Activated T-cell treated with anti-CD3 and anti-CD28 coated beads, Interleukin-2, amount 50 U/mL, for 72 hours (primary cell): ENCODE data around the gene DOCK10. TPM values are rescaled to one million over a fixed set of nuclear protein-coding genes. Genes with fewer than 3 reads are reported as not detected.

Source experiments
- ATAC-seq, 2 donors: fragments of 150-1000 bp; cut with Tn5 transposase; replicated peaks in 1 of 2; 2 replicates each; pipeline ENCODE4 v1.10.0; 2021; ENCODE audit warnings: moderate library complexity in 2 of 2, mild to moderate bottlenecking in 1 of 2
- DNase-seq, 2 donors: peaks; one replicate each; pipeline ENCODE4 v3.0.0; 2021 to 2022; ENCODE audit warnings: mixed read lengths in 1 of 2
- H3K27ac Mint-ChIP-seq: one replicate; pipeline ENCODE4 v1.8.0; 2022; ENCODE audit warnings: mild to moderate bottlenecking, moderate library complexity, mixed read lengths
- H3K27me3 Mint-ChIP-seq: one replicate; pipeline ENCODE4 v1.8.0; 2022; ENCODE audit warnings: low read depth, mixed read lengths
- H3K36me3 Mint-ChIP-seq, 2 donors: one replicate each; pipeline ENCODE4 v1.8.0; 2022; ENCODE audit warnings: mixed read lengths in 2 of 2, mild to moderate bottlenecking in 1 of 2; ENCODE audit not compliant: insufficient read depth in 2 of 2
- H3K4me1 Mint-ChIP-seq: one replicate; pipeline ENCODE4 v1.8.0; 2022; ENCODE audit warnings: low read depth, mixed read lengths
- H3K4me3 Mint-ChIP-seq, 2 donors: one replicate each; pipeline ENCODE4 v1.8.0; 2022; ENCODE audit warnings: mild to moderate bottlenecking in 2 of 2, mixed read lengths in 2 of 2, moderate library complexity in 2 of 2
- H3K9me3 Mint-ChIP-seq, 2 donors: one replicate each; pipeline ENCODE4 v1.8.0; 2022; ENCODE audit warnings: mixed read lengths in 2 of 2
- total RNA-seq, 2 donors: library from RNA; stranded (reverse); gene quantifications; one replicate each; pipeline ENCODE4 v1.2.3, GENCODE V29; 2022

Gene DOCK10
- total RNA-seq, 2 donors from 2014 or later: 179 to 199 TPM

DNA sequence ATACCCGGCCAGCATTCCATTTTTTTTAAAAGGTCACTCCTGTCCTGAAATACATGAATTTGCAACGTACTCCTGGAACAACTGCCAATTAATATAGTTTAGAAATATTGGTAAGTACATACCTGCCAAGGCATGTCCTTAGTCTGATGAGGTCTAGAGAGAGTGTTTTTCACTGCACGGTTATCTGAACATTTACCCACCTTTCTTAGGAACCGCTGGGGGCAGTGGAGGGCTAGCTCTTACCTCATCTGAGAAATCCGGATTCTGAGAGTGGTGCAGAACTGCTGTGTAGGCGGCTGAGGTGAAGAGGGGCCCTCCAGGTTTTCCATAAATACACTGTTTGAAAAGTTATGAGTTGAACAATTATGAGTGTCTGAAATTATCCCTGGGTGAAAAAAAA lies 193.0 kb downstream of the DOCK10 start:
- ATAC-seq: peak; percentile 8 to 21

DNA sequence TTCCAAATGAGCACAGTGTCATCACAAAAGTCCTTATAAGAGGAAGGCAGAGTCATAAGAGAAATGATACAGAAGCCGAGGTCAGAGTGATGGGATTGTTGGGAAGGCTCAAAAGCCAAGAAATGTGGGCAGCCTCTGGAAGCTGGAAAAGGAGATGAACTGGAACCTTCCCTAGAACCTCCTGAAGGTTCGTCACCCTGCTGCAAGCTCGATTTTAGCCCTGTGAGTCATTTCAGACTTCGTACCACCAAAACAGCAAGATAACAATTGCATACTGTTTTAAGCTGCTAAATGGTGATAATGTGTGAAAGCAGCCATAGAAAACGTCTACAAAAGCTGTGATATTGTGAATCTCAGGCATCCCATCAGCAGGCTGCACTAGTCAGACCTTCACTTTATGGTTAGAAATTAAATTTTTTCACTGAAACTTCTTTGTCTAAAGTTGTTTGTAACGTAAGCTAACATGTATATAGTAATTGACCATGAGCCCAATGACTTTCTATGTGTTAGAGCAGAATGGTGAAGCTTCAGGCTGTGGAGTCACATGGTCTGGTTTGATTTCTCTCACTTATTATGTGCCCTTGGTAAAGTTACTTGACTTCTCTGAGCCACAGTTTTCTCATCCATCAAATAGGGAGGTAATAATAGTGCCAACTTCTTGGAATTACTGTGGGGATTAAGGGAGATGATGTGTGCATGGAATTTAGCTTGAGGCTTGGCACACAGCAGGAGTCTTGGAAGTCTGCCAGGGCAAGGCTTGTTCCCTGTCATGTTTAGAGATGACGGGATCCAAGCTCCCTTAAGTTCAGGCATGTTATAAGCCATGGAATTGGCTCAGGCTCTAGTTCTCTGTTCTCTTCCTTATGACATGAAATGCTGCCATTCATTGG lies 194.1 kb downstream of the DOCK10 start:
- no peak for ATAC-seq
- Mint-ChIP-seq H3K27me3 (no peaks in the 10 kb centered on the region), H3K4me1 (peaks cover 22% of the 10 kb centered on the region), H3K36me3 (peaks cover 25 to 59% of the 10 kb centered on the region in 2 donors), H3K27ac (peak overlapping the region; percentile 8), H3K4me3 (no peak overlapping the region), H3K9me3 (peaks cover 0 to under 1% of the 10 kb centered on the region in 2 donors)
- no peak for DNase-seq

More for the DNA sequence above, 193.0 kb downstream of the DOCK10 start:
- DNase-seq: no peak
- peaks cover 22% of the 10 kb centered on the region for H3K4me1 Mint-ChIP-seq
- no peak overlapping the region for H3K4me3 Mint-ChIP-seq
- no peaks in the 10 kb centered on the region for H3K9me3 Mint-ChIP-seq
- H3K36me3 Mint-ChIP-seq: peaks cover 21 to 56% of the 10 kb centered on the region in 2 donors
- H3K27me3 Mint-ChIP-seq: no peaks in the 10 kb centered on the region
- H3K27ac Mint-ChIP-seq: no peak overlapping the region

DNA sequence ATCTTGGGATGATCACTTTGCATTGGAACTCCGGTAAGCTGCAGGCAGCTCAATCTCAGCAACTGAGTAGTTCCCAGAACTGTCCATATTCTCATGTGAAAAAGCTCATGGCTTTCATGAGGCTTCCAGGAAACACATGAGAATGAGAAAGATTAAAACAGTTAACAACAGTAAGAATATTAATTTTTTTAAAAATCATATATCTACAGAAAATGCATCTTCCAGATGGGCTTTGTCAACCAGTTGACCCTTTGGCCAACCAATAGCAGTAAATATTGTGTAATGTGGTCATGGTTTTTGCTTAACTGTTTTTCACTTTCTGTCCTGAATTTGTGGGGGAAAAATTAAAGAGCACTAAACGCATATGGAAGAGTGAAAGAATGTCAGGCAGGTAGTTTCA lies 194.9 kb downstream of the DOCK10 start:
- Mint-ChIP-seq H3K36me3 (peaks cover 32 to 65% of the 10 kb centered on the region in 2 donors), H3K27ac (peak overlapping the region; percentile 8), H3K4me1 (peaks cover 22% of the 10 kb centered on the region), H3K9me3 (peaks cover 1% of the 10 kb centered on the region in 2 donors), H3K4me3 (no peak overlapping the region), H3K27me3 (no peaks in the 10 kb centered on the region)
- DNase-seq (no peak), ATAC-seq (no peak)

DNA sequence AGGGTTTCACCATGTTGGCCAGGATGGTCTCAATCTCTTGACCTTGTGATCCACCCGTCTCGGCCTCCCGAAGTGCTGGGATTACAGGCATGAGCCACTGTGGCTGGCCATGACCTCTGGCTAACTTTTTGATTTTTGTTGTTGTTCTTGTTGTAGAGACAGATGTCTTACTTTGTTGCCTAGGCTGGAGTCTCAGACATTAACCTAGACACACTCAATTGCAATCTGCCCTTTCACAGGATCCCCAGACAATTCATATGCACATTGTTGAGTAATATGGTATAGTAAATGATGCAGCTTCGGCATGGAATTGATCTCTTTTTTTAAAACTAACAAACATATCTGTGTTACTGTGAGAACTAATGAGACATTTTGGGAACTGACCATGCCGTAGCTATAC lies 195.6 kb downstream of the DOCK10 start:
- H3K36me3 Mint-ChIP-seq: peaks cover 34 to 67% of the 10 kb centered on the region in 2 donors
- DNase-seq (no peak), ATAC-seq (no peak)
- peaks cover 1% of the 10 kb centered on the region in 2 donors for H3K9me3 Mint-ChIP-seq
- no peaks in the 10 kb centered on the region for H3K27me3 Mint-ChIP-seq
- no peak overlapping the region for H3K4me3 Mint-ChIP-seq
- peak overlapping the region; percentile 70 for H3K27ac Mint-ChIP-seq
- peaks cover 19% of the 10 kb centered on the region for H3K4me1 Mint-ChIP-seq

DNA sequence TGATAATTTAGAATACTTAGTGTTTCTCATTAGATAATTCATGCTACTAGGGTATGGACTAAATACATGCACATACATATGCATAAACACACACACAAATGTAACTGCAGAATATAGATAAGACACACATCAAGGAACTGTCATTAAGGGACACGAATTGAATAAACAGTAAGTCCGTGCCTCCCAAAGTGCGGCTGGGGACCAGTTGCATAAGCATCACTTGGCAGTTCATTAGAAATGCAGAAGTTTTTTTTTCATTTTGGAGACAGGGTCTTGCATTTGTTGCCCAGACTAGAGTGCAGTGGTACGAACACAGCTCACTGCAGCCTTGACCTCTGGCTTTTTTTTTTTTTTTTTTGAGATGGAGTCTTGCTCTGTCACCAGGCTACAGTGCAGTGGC lies 196.1 kb downstream of the DOCK10 start:
- ATAC-seq: no peak
- no peaks in the 10 kb centered on the region for H3K27me3 Mint-ChIP-seq
- H3K4me1 Mint-ChIP-seq: peaks cover 14% of the 10 kb centered on the region
- H3K9me3 Mint-ChIP-seq: peaks cover 1% of the 10 kb centered on the region in 2 donors
- H3K36me3 Mint-ChIP-seq: peaks cover 35 to 67% of the 10 kb centered on the region in 2 donors
- DNase-seq: no peak
- H3K27ac Mint-ChIP-seq: no peak overlapping the region
- H3K4me3 Mint-ChIP-seq: no peak overlapping the region

DNA sequence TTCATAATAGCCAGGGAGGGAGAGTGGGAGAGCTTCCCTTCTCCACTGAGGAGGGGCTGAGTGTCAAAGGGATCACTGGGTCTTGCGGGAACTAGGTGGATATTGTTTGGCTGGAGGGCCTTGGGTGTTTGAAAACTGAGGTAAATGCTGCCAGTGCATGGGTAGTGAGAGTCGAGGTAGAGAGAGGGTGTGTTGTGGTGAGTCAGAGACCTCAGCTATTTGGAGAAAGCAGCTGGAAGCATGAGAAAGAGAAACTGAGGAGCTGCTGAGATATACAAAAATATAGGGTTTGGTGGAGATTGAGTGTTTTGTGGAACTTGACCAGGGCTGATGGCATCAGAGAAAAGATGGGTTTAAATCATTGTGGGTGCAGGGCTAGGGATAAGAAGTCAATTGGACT lies 199.1 kb downstream of the DOCK10 start:
- no peak overlapping the region for H3K4me3 Mint-ChIP-seq
- H3K36me3 Mint-ChIP-seq: peaks cover 40 to 67% of the 10 kb centered on the region in 2 donors
- ATAC-seq: peak; percentile 5 to 21
- peaks cover 1 to 5% of the 10 kb centered on the region in 2 donors for H3K9me3 Mint-ChIP-seq
- DNase-seq: no peak
- peak overlapping the region; percentile 26 for H3K27ac Mint-ChIP-seq
- no peaks in the 10 kb centered on the region for H3K4me1 Mint-ChIP-seq
- H3K27me3 Mint-ChIP-seq: no peaks in the 10 kb centered on the region

DNA sequence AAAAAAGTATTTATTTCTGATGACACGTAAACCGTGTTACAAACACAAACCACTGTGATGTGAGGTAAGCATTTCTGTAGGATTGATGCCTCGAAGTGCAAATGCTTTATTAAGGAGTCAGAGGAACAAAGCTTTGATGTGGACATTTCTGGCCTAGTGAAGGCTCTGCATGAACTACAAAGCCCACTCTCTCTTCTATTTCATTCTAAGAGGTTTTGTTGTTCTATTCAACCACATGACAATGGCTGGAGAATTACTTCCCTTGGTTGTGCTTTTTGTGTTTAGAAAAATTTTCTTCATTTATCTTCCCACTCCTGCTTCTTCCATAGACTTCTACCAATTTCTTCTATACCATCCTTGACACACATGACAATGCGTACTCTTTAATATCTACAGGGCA lies 200.4 kb downstream of the DOCK10 start:
- H3K9me3 Mint-ChIP-seq: peaks cover 1 to 5% of the 10 kb centered on the region in 2 donors

DNA sequence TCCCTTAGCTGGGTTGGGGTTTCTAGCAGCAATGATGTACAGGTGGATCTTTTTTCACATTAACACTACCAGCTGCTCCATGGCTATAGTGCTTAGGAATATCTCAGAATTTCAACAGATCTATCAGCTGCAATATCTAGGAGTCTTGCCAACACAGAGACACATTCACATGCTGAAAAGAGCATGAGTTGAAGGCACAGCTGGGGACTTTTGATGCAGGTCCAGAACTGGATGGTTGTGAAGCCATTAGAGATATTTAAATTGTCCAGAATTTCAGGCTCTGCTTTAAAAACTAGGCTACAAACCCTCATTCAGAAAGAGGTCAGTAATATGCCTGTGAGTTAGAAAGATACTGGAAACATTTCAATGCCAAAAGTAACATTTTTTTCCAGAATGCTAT lies 203.9 kb downstream of the DOCK10 start:
- Mint-ChIP-seq H3K4me1 (no peaks in the 10 kb centered on the region), H3K4me3 (no peak overlapping the region), H3K27me3 (no peaks in the 10 kb centered on the region), H3K36me3 (peaks cover 33 to 68% of the 10 kb centered on the region in 2 donors), H3K9me3 (peaks cover 1 to 5% of the 10 kb centered on the region in 2 donors), H3K27ac (no peak overlapping the region)
- DNase-seq (no peak), ATAC-seq (no peak)

More for the DNA sequence above, 200.4 kb downstream of the DOCK10 start:
- H3K27me3 Mint-ChIP-seq: no peaks in the 10 kb centered on the region
- no peaks in the 10 kb centered on the region for H3K4me1 Mint-ChIP-seq
- ATAC-seq (no peak), DNase-seq (no peak)
- no peak overlapping the region for H3K4me3 Mint-ChIP-seq
- H3K27ac Mint-ChIP-seq: peak overlapping the region; percentile 85
- peaks cover 34 to 66% of the 10 kb centered on the region in 2 donors for H3K36me3 Mint-ChIP-seq

DNA sequence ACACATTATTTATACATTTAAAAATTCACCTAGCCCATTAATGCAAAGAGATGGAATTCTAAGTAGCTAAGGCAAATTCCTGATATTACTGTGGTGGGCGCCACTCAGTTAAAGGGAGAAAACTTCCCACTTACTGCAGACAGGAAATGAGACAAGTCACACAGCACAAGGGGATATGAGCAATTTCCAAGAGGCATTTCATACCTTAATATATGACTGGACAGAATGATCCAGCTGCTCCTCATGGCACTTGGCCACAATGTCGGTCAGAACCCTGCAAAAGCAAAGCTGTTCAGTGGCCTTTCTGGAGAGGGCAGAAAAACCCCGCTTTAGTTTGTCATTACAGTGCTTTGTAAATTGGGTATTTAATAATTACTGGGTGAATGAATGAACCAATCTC lies 204.7 kb downstream of the DOCK10 start:
- ATAC-seq (peak; percentile 31 to 43), DNase-seq (no peak)
- Mint-ChIP-seq H3K9me3 (peaks cover 0 to 3% of the 10 kb centered on the region in 2 donors), H3K27ac (peak overlapping the region; percentile 7), H3K27me3 (no peaks in the 10 kb centered on the region), H3K4me3 (no peak overlapping the region), H3K36me3 (peaks cover 32 to 67% of the 10 kb centered on the region in 2 donors), H3K4me1 (no peaks in the 10 kb centered on the region)

DNA sequence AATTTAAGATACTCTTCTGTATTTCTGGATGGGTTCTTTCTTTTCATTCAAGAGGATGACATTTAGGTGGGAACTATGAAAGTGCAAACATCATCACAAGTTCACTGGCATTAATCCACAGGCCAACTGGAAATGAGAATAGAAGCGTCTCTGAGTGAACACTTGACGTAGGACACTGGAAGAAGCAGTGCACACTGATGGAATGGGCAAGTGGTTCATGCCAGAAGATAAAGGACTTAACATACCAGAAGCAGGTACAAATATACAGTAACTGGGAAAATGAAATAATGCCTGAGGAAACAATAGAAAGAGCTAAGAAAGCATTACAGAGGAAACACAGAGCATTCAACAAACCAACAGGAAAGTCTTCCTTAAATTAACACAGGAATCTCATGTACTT lies 205.2 kb downstream of the DOCK10 start:
- DNase-seq (no peak), ATAC-seq (no peak)
- peaks cover 0 to 3% of the 10 kb centered on the region in 2 donors for H3K9me3 Mint-ChIP-seq
- no peaks in the 10 kb centered on the region for H3K27me3 Mint-ChIP-seq
- no peak overlapping the region for H3K4me3 Mint-ChIP-seq
- H3K36me3 Mint-ChIP-seq: peaks cover 29 to 65% of the 10 kb centered on the region in 2 donors
- H3K4me1 Mint-ChIP-seq: no peaks in the 10 kb centered on the region
- H3K27ac Mint-ChIP-seq: peak overlapping the region; percentile 68

DNA sequence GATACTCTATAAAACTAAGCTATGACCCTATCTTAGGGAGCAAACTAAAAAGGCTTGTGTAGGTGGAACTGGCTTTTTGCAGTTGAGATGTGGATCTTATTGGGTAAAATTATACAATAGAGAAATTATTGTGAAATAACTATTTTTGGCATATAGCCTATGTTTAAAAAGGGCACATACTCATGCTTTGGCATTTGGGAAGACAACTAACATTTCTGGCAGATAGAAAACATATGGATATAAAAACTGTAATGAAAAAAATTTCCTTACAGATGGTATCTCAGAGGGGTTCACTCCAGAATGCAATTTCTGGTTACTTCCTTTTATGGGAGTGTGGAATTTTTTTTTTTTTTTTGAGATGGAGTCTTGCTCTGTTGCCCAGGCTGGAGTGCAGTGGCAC lies 206.0 kb downstream of the DOCK10 start:
- no peak overlapping the region for H3K4me3 Mint-ChIP-seq
- DNase-seq (no peak), ATAC-seq (no peak)
- H3K4me1 Mint-ChIP-seq: no peaks in the 10 kb centered on the region
- peaks cover 0 to 3% of the 10 kb centered on the region in 2 donors for H3K9me3 Mint-ChIP-seq
- no peaks in the 10 kb centered on the region for H3K27me3 Mint-ChIP-seq
- H3K36me3 Mint-ChIP-seq: peaks cover 25 to 63% of the 10 kb centered on the region in 2 donors
- no peak overlapping the region for H3K27ac Mint-ChIP-seq

DNA sequence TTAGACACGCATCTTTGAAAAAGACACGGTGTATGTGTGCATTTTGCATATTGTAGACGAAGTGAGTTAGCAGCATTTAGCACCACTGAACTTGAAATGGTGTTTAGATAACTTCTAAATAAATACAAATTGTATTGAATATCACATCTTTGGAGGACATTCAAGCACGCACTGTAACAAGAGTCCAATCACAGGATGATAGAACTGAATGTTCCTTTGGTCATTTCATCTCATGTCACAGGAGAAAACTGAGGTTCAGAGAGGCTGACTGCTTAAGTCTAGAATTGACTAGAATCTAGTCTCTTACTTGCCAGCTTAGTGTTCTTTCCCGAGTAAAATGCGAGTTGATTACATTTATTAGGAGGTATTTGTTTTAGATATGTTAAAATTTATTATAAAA lies 206.9 kb downstream of the DOCK10 start:
- H3K4me1 Mint-ChIP-seq: no peaks in the 10 kb centered on the region
- ATAC-seq (no peak), DNase-seq (no peak)
- no peaks in the 10 kb centered on the region for H3K27me3 Mint-ChIP-seq
- H3K4me3 Mint-ChIP-seq: no peak overlapping the region
- peaks cover 19 to 58% of the 10 kb centered on the region in 2 donors for H3K36me3 Mint-ChIP-seq
- no peak overlapping the region for H3K27ac Mint-ChIP-seq
- no peaks in the 10 kb centered on the region for H3K9me3 Mint-ChIP-seq

DNA sequence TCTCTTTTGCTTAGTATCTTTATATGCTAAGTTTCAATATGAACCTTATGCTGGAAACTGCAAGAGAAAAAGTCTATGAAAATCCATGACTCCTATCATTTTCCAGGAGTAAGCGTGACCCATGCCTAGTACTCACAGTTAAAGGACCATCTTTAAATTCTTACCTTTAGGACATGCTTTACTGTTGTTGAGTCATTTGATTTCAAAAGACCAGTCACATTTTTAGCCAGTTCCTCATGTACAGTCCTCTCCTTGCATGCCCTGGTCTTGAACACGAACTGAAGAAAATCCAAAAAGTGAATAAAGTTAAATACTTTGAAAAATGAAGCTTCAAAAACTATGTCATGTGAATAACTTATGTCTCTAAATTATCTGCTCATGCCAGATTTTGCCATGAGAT lies 208.3 kb downstream of the DOCK10 start:
- Mint-ChIP-seq H3K4me3 (no peak overlapping the region), H3K36me3 (peaks cover 20 to 47% of the 10 kb centered on the region in 2 donors), H3K9me3 (no peaks in the 10 kb centered on the region), H3K4me1 (no peaks in the 10 kb centered on the region), H3K27me3 (no peaks in the 10 kb centered on the region), H3K27ac (peak overlapping the region; percentile 54)
- ATAC-seq (no peak), DNase-seq (no peak)
